Stimulated activated naive CD8-positive, alpha-beta T cell treated with anti-CD3 and anti-CD28 coated beads, Interleukin-15, Interleukin-2, amounts not matched to agents 100 U/mL and 50 U/mL, for 24 hours (primary cell): Measurements from ENCODE around the gene EPYC.
A peak's percentile ranks its signal among the peaks of the same experiment; 100 is the strongest.

Source experiments
- ATAC-seq: fragments of 150-1000 bp; cut with Tn5 transposase; one replicate; pipeline ENCODE4 v1.10.0; 2021
- DNase-seq: peaks from one replicate; pipeline ENCODE4 v3.0.0; 2021

The EPYC gene

GRCh38 chr12:91004872-91005271 is at the start of gene EPYC:
EPYC (minus strand) TSS chr12:91004972; CDS start chr12:91002565, 2,407 bp downstream.
- DNase-seq (no peak), ATAC-seq (no peak)

GRCh38 chr12:91053951-91054715 is 49.4 kb upstream of the EPYC start:
- ATAC-seq (no peak), DNase-seq (no peak)

- no peak for DNase-seq
- ATAC-seq: no peak
Measured at GRCh38 chr12:91052026-91052425, 47.3 kb upstream of the EPYC start.

- no peak for ATAC-seq
- DNase-seq: no peak
Measured at GRCh38 chr12:91044586-91044985, 39.8 kb upstream of the EPYC start.

GRCh38 chr12:91043408-91043807 is 38.6 kb upstream of the EPYC start:
- no peak for DNase-seq
- ATAC-seq: no peak

GRCh38 chr12:91040096-91040755 is 35.5 kb upstream of the EPYC start:
- ATAC-seq: no peak

GRCh38 chr12:91037276-91037675 is 32.5 kb upstream of the EPYC start:
- ATAC-seq: no peak

More at GRCh38 chr12:91040096-91040755, 35.5 kb upstream of the EPYC start:
- no peak for DNase-seq

GRCh38 chr12:91033251-91033650 is 28.5 kb upstream of the EPYC start:
- no peak for DNase-seq
- no peak for ATAC-seq

More at GRCh38 chr12:91037276-91037675, 32.5 kb upstream of the EPYC start:
- DNase-seq: no peak

- no peak for ATAC-seq
- DNase-seq: no peak
Measured at GRCh38 chr12:91023326-91024004, 18.7 kb upstream of the EPYC start.

GRCh38 chr12:91021076-91021475 is 16.3 kb upstream of the EPYC start:
- ATAC-seq (no peak), DNase-seq (no peak)

GRCh38 chr12:91019455-91019854 is 14.7 kb upstream of the EPYC start:
- DNase-seq (no peak), ATAC-seq (no peak)

GRCh38 chr12:91017511-91018263 is 12.9 kb upstream of the EPYC start:
- ATAC-seq: no peak

GRCh38 chr12:91017043-91017442 is 12.3 kb upstream of the EPYC start:
- no peak for DNase-seq
- no peak for ATAC-seq

More at GRCh38 chr12:91017511-91018263, 12.9 kb upstream of the EPYC start:
- DNase-seq: no peak

- peak; percentile 28 for ATAC-seq
- no peak for DNase-seq
Measured at GRCh38 chr12:91009319-91009950, 4.7 kb upstream of the EPYC start.

GRCh38 chr12:91007531-91008290 is 2.9 kb upstream of the EPYC start:
- DNase-seq (no peak), ATAC-seq (peak; percentile 52)

GRCh38 chr12:91003737-91004136 is 1.0 kb downstream of the EPYC start:
- DNase-seq (no peak), ATAC-seq (no peak)

- DNase-seq (no peak), ATAC-seq (no peak)
Measured at GRCh38 chr12:91001306-91001705, 3.5 kb downstream of the EPYC start.

- no peak for DNase-seq
- no peak for ATAC-seq
Measured at GRCh38 chr12:90999966-91000365, 4.8 kb downstream of the EPYC start.

- DNase-seq: no peak
Measured at GRCh38 chr12:90999527-90999926, 5.2 kb downstream of the EPYC start.

GRCh38 chr12:90995010-90995409 is 9.8 kb downstream of the EPYC start:
- ATAC-seq: no peak
- no peak for DNase-seq

More at GRCh38 chr12:90999527-90999926, 5.2 kb downstream of the EPYC start:
- ATAC-seq: no peak

- no peak for ATAC-seq
Measured at GRCh38 chr12:90991952-90992465, 12.8 kb downstream of the EPYC start.

More at GRCh38 chr12:90991952-90992465, 12.8 kb downstream of the EPYC start:
- DNase-seq: no peak
